ENCODE measurements around the gene PIGB.

PIGB gene

GRCh38 chr15:55389264-55389607, 70.2 kb downstream of the PIGB start:
- TF ChIP-seq GATA3 (IDR thresholded peaks at IDR 0.05; ENCODE audit: low read depth, low read length) (no peak), GATA2 (IDR thresholded peaks at IDR 0.05; ENCODE audit: low read depth, low read length) (no peak)

- TF ChIP-seq GATA3 (IDR thresholded peaks at IDR 0.05; ENCODE audit: low read depth, low read length) (no peak), GATA2 (IDR thresholded peaks at IDR 0.05; ENCODE audit: low read depth, low read length) (no peak)
Measured at GRCh38 chr15:55394694-55395093, 75.7 kb downstream of the PIGB start.

GRCh38 chr15:55398243-55398642, 79.2 kb downstream of the PIGB start:
- no peak for TF ChIP-seq GATA2 (IDR thresholded peaks at IDR 0.05; ENCODE audit: low read depth, low read length)
- TF ChIP-seq GATA3 (IDR thresholded peaks at IDR 0.05; ENCODE audit: low read depth, low read length), result no peak

- TF ChIP-seq GATA2 (IDR thresholded peaks at IDR 0.05; ENCODE audit: low read depth, low read length) (no peak), GATA3 (IDR thresholded peaks at IDR 0.05; ENCODE audit: low read depth, low read length) (no peak)
Measured at GRCh38 chr15:55401786-55402246, 82.8 kb downstream of the PIGB start.

- TF ChIP-seq GATA3 (IDR thresholded peaks at IDR 0.05; ENCODE audit: low read depth, low read length), result no peak
- no peak for TF ChIP-seq GATA2 (IDR thresholded peaks at IDR 0.05; ENCODE audit: low read depth, low read length)
Measured at GRCh38 chr15:55402707-55403106, 83.7 kb downstream of the PIGB start.

- no peak for TF ChIP-seq GATA2 (IDR thresholded peaks at IDR 0.05; ENCODE audit: low read depth, low read length)
- no peak for TF ChIP-seq GATA3 (IDR thresholded peaks at IDR 0.05; ENCODE audit: low read depth, low read length)
Measured at GRCh38 chr15:55403531-55403930, 84.5 kb downstream of the PIGB start.
